ENCODE measurements around the gene CHST3. TPM values are rescaled to one million over a fixed set of nuclear protein-coding genes. Genes with fewer than 3 reads are reported as not detected.
"Not testable (repeated sequence)": the region's sequence is repeated elsewhere in the genome, so short reads cannot be mapped to it uniquely, and the experiment has no call there.

Gene CHST3
- 10 to 100 TPM; 11.3 to 17.2 (median 13.6) TPM for polyA plus RNA-seq (ENCODE audit: insufficient read length in 10 of 10)
- long read RNA-seq, donor 1, full-length matches to known transcripts = 3 of 3 reads
- long read RNA-seq, donor 1, partial matches to known transcripts = 0 of 3 reads
- long read RNA-seq, donor 1, other reads (novel, unspliced or antisense) = 0 of 3 reads
- long read RNA-seq, donor 2, full-length matches to known transcripts = 6 of 6 reads
- long read RNA-seq, donor 2, partial matches to known transcripts = 0 of 6 reads
- long read RNA-seq, donor 2, other reads (novel, unspliced or antisense) = 0 of 6 reads
- long read RNA-seq, donor 3 = 0 reads
- long read RNA-seq, donor 4, full-length matches to known transcripts = 1 of 1 reads
- long read RNA-seq, donor 4, partial matches to known transcripts = 0 of 1 reads
- long read RNA-seq, donor 4, other reads (novel, unspliced or antisense) = 0 of 1 reads
- long read RNA-seq, donor 5, full-length matches to known transcripts = 5 of 5 reads
- long read RNA-seq, donor 5, partial matches to known transcripts = 0 of 5 reads
- long read RNA-seq, donor 5, other reads (novel, unspliced or antisense) = 0 of 5 reads
- long read RNA-seq, donor 6, full-length matches to known transcripts = 1 of 1 reads
- long read RNA-seq, donor 6, partial matches to known transcripts = 0 of 1 reads
- long read RNA-seq, donor 6, other reads (novel, unspliced or antisense) = 0 of 1 reads
- long read RNA-seq, donor 7, full-length matches to known transcripts = 3 of 3 reads
- long read RNA-seq, donor 7, partial matches to known transcripts = 0 of 3 reads
- long read RNA-seq, donor 7, other reads (novel, unspliced or antisense) = 0 of 3 reads
- long read RNA-seq, donor 8, full-length matches to known transcripts = 1 of 1 reads
- long read RNA-seq, donor 8, partial matches to known transcripts = 0 of 1 reads
- long read RNA-seq, donor 8, other reads (novel, unspliced or antisense) = 0 of 1 reads
- long read RNA-seq, donor 9, full-length matches to known transcripts = 2 of 2 reads
- long read RNA-seq, donor 9, partial matches to known transcripts = 0 of 2 reads
- long read RNA-seq, donor 9, other reads (novel, unspliced or antisense) = 0 of 2 reads

- peak; percentile 46 to 89 (median 70) for DNase-seq
Measured at GRCh38 chr10:71964098-71964742, at the start of gene CHST3. CHST3 (plus strand) TSS chr10:71964395; CDS start chr10:72005843, 41,448 bp downstream.

- DNase-seq = no peak
Measured at GRCh38 chr10:71916827-71917226, 47.4 kb upstream of the CHST3 start.

GRCh38 chr10:71918992-71919391 lies 45.2 kb upstream of the CHST3 start:
- DNase-seq = no peak

- DNase-seq = not testable (repeated sequence)
Measured at GRCh38 chr10:71919956-71920539, 44.1 kb upstream of the CHST3 start.

- no peak for DNase-seq
Measured at GRCh38 chr10:71920540-71921323, 43.5 kb upstream of the CHST3 start.

- peak; percentile 56 to 91 (median 84) for DNase-seq
Measured at GRCh38 chr10:71921324-71922027, 42.7 kb upstream of the CHST3 start.

GRCh38 chr10:71923138-71923692 lies 41.0 kb upstream of the CHST3 start:
- DNase-seq = no peak

- no peak for DNase-seq
Measured at GRCh38 chr10:71924771-71925170, 39.4 kb upstream of the CHST3 start.

- DNase-seq = no peak
Measured at GRCh38 chr10:71927159-71927558, 37.0 kb upstream of the CHST3 start.

GRCh38 chr10:71927776-71928592 lies 36.2 kb upstream of the CHST3 start:
- DNase-seq = no peak

- no peak for DNase-seq
Measured at GRCh38 chr10:71931295-71931694, 32.9 kb upstream of the CHST3 start.

GRCh38 chr10:71933651-71934050 lies 30.5 kb upstream of the CHST3 start:
- no peak for DNase-seq

- no peak for DNase-seq
Measured at GRCh38 chr10:71938211-71938610, 26.0 kb upstream of the CHST3 start.

GRCh38 chr10:71939304-71939703 lies 24.9 kb upstream of the CHST3 start:
- no peak for DNase-seq

- no peak for DNase-seq
Measured at GRCh38 chr10:71939861-71940474, 24.2 kb upstream of the CHST3 start.

- no peak for DNase-seq
Measured at GRCh38 chr10:71940752-71941151, 23.4 kb upstream of the CHST3 start.

GRCh38 chr10:71941318-71941717 lies 22.9 kb upstream of the CHST3 start:
- no peak for DNase-seq

GRCh38 chr10:71945819-71946474 lies 18.2 kb upstream of the CHST3 start:
- DNase-seq = no peak

Data from muscle of back (tissue), 13 donors.